Fibroblast of villous mesenchyme (primary cell): ENCODE data around the gene HCK. TPM values are rescaled to one million over a fixed set of nuclear protein-coding genes. Genes with fewer than 3 reads are reported as not detected.

Experiments used
- DNase-seq: peaks from one replicate; pipeline ENCODE4 v3.0.0-alpha.2; 2010; ENCODE audit warnings: low read depth
- H3K4me3 ChIP-seq: 2 replicates; pipeline ENCODE4 v1.5.1; 2011; ENCODE audit warnings: low read depth, mild to moderate bottlenecking, low read length
- CTCF ChIP-seq: IDR thresholded peaks from 2 replicates; pipeline ENCODE4 v1.5.1; 2012; ENCODE audit warnings: low read depth, mild to moderate bottlenecking, low read length; ENCODE audit not compliant: insufficient read depth
- total RNA-seq: library from RNA; depleted of rRNA; stranded (reverse); fragments of >200 nt; gene quantifications from 2 replicates; pipeline ENCODE4 v1.2.3, GENCODE V29; 2012

The HCK gene
- total RNA-seq, 1 donor = not detected

GRCh38 chr20:32050324-32050841 is 1.7 kb upstream of the HCK start:
- no peak for TF ChIP-seq CTCF
- H3K4me3 ChIP-seq = no peak overlapping the region
- no peak for DNase-seq

GRCh38 chr20:32050851-32051556 is 1.0 kb upstream of the HCK start:
- no peak for TF ChIP-seq CTCF
- no peak overlapping the region for H3K4me3 ChIP-seq
- no peak for DNase-seq

- TF ChIP-seq CTCF = no peak
- no peak for DNase-seq
- H3K4me3 ChIP-seq = no peak overlapping the region
These were observed 337 bp upstream of the HCK start for GRCh38 chr20:32051720-32052089.

- no peak overlapping the region for H3K4me3 ChIP-seq
- no peak for TF ChIP-seq CTCF
- no peak for DNase-seq
These were observed 828 bp downstream of the HCK start for GRCh38 chr20:32052778-32053362.

- no peak overlapping the region for H3K4me3 ChIP-seq
- DNase-seq = no peak
- no peak for TF ChIP-seq CTCF
These were observed 1.6 kb downstream of the HCK start for GRCh38 chr20:32053648-32054047.

GRCh38 chr20:32056708-32057483 is 4.9 kb downstream of the HCK start:
- no peak for DNase-seq
- no peak for TF ChIP-seq CTCF
- no peak overlapping the region for H3K4me3 ChIP-seq
